ENCODE results near the gene HS3ST6.
"Not testable (repeated sequence)": the region's sequence is repeated elsewhere in the genome, so short reads cannot be mapped to it uniquely, and the experiment has no call there.

Gene HS3ST6

GRCh38 chr16:1918351-1919326 lies at the start of gene HS3ST6:
Gene HS3ST6 (minus strand): TSS chr16:1918415. CDS start chr16:1918323, 92 bp downstream.
- no peak for DNase-seq (ENCODE audit: low spot score)

- DNase-seq (ENCODE audit: low spot score), result no peak
Measured at GRCh38 chr16:1966460-1966859, 48.2 kb upstream of the HS3ST6 start, which contains the start of gene RNF151. Gene RNF151 (plus strand): TSS chr16:1966856. CDS start chr16:1966882, 26 bp downstream.

- no peak for DNase-seq (ENCODE audit: low spot score)
Measured at GRCh38 chr16:1965396-1966001, 47.3 kb upstream of the HS3ST6 start.

- peak; percentile 100 for DNase-seq (ENCODE audit: low spot score)
Measured at GRCh38 chr16:1964506-1965395, 46.5 kb upstream of the HS3ST6 start, which contains the start of gene RPS2. Gene RPS2 (minus strand): TSS chr16:1964826. CDS start chr16:1964625, 201 bp downstream.

- DNase-seq (ENCODE audit: low spot score), result no peak
Measured at GRCh38 chr16:1963806-1964505, 45.7 kb upstream of the HS3ST6 start.

- not testable (repeated sequence) for DNase-seq (ENCODE audit: low spot score)
Measured at GRCh38 chr16:1962161-1963153, 44.2 kb upstream of the HS3ST6 start.

- no peak for DNase-seq (ENCODE audit: low spot score)
Measured at GRCh38 chr16:1961651-1962067, 43.4 kb upstream of the HS3ST6 start.

- no peak for DNase-seq (ENCODE audit: low spot score)
Measured at GRCh38 chr16:1960665-1961630, 42.7 kb upstream of the HS3ST6 start.

GRCh38 chr16:1959269-1960039 lies 41.2 kb upstream of the HS3ST6 start, which contains the start of gene NDUFB10:
Gene NDUFB10 (plus strand): TSS chr16:1959538. CDS start chr16:1959625, 87 bp downstream.
- DNase-seq (ENCODE audit: low spot score), result peak; percentile 93

GRCh38 chr16:1958715-1959268 lies 40.6 kb upstream of the HS3ST6 start:
- DNase-seq (ENCODE audit: low spot score), result no peak

- DNase-seq (ENCODE audit: low spot score), result not testable (repeated sequence)
Measured at GRCh38 chr16:1958143-1958491, 39.9 kb upstream of the HS3ST6 start.

GRCh38 chr16:1957434-1958142 lies 39.4 kb upstream of the HS3ST6 start:
- DNase-seq (ENCODE audit: low spot score), result not testable (repeated sequence)

GRCh38 chr16:1953734-1954133 lies 35.5 kb upstream of the HS3ST6 start:
- DNase-seq (ENCODE audit: low spot score), result no peak

GRCh38 chr16:1950559-1950958 lies 32.3 kb upstream of the HS3ST6 start:
- no peak for DNase-seq (ENCODE audit: low spot score)

GRCh38 chr16:1950047-1950446 lies 31.8 kb upstream of the HS3ST6 start:
- no peak for DNase-seq (ENCODE audit: low spot score)

GRCh38 chr16:1949507-1949906 lies 31.3 kb upstream of the HS3ST6 start:
- DNase-seq (ENCODE audit: low spot score), result no peak

GRCh38 chr16:1947369-1947670 lies 29.1 kb upstream of the HS3ST6 start:
- DNase-seq (ENCODE audit: low spot score), result no peak

Data from AG08395 (cell line).